Measurements from ENCODE around the gene GPRC5A.
"Not testable (repeated sequence)": the region's sequence is repeated elsewhere in the genome, so short reads cannot be mapped to it uniquely, and the experiment has no call there.

GPRC5A gene

GRCh38 chr12:12891080-12891880, at the start of gene GPRC5A:
Gene GPRC5A (plus strand): TSS chr12:12891562. CDS start chr12:12908250, 16,688 bp downstream.
- DNase-seq (ENCODE audit: low read depth in 1 of 2, low spot score in 1 of 2), result no peak

GRCh38 chr12:12845794-12846243, 45.5 kb upstream of the GPRC5A start:
- DNase-seq (ENCODE audit: low read depth in 1 of 2, low spot score in 1 of 2), result no peak

GRCh38 chr12:12846780-12847179, 44.6 kb upstream of the GPRC5A start:
- not testable (repeated sequence) for DNase-seq (ENCODE audit: low read depth in 1 of 2, low spot score in 1 of 2)

DNA sequence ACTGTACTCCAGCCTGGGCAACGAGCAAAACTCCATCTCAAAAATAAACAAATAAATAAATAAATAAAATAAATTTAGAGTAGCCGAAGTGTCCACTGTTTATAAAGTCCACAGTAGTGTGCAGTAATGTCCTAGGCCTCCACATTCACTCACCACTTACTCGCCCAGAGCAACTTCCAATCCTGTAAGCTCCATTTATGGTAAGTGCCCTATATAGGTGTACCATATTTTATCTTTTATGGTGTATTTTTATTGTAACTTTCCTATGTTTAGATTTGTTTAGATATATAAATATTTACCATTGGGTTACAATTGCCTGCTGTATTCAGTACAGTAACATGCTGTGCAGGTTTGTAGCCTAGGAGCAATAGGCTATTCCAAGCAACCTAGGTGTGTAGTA, 37.9 kb upstream of the GPRC5A start:
- DNase-seq (ENCODE audit: low read depth in 1 of 2, low spot score in 1 of 2), result no peak

DNA sequence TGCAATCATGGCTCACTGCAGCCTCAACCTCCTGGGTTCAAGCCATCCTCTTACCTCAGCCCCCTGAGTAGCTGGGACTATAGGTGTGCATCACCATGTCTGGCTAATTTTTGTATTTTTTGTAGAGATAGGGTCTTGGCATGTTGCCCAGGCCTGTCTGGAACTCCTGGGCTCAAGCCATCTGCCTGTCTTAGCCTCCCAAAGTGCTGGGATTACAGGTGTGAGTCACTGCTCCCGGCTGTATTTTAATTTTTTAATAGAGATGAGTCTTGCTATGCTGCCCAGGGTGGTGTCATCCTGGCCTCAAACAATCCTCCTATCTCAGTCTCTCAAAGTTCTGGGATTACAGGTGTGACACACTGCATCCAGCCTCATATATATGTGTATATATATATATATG, 31.7 kb upstream of the GPRC5A start:
- no peak for DNase-seq (ENCODE audit: low read depth in 1 of 2, low spot score in 1 of 2)

GRCh38 chr12:12864243-12864642, 27.1 kb upstream of the GPRC5A start:
- DNase-seq (ENCODE audit: low read depth in 1 of 2, low spot score in 1 of 2), result no peak

DNA sequence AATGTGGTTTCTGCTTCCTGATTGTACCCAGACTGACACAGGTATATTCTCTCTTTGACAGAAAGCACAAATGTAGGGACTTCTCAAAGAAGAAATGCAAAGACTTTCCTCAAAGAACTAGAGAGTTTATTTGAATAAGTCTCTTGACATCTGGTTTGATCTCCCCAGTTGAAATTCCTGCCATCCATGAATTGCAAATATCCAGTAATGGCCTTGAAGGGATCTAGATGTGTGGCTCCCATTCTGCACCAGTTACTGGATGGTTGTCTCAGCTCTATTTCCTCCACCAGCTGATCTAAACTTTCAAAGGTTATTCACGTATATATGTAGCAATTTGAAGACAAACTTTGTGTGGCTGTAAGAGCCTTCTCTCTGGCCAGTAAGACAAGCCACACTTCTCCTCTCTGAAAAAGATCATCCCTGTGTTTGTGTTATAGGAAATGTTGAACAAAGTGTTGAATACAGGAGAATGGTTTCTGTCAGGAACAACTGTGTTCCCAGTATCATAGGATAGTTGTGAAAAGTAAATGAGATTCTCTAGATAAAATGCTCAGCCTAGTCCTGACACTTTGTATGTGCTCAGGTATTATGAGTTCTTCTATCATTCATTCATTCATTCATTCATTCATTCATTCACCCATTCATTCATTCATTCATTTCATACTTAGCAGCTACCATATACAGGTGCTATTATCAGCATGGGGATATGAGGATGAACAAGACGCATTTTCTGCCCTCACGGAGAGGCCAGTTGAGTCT, 22.7 kb upstream of the GPRC5A start:
- no peak for DNase-seq (ENCODE audit: low read depth in 1 of 2, low spot score in 1 of 2)

GRCh38 chr12:12870465-12870864, 20.9 kb upstream of the GPRC5A start:
- no peak for DNase-seq (ENCODE audit: low read depth in 1 of 2, low spot score in 1 of 2)

GRCh38 chr12:12871587-12872138, 19.7 kb upstream of the GPRC5A start:
- DNase-seq (ENCODE audit: low read depth in 1 of 2, low spot score in 1 of 2), result no peak

DNA sequence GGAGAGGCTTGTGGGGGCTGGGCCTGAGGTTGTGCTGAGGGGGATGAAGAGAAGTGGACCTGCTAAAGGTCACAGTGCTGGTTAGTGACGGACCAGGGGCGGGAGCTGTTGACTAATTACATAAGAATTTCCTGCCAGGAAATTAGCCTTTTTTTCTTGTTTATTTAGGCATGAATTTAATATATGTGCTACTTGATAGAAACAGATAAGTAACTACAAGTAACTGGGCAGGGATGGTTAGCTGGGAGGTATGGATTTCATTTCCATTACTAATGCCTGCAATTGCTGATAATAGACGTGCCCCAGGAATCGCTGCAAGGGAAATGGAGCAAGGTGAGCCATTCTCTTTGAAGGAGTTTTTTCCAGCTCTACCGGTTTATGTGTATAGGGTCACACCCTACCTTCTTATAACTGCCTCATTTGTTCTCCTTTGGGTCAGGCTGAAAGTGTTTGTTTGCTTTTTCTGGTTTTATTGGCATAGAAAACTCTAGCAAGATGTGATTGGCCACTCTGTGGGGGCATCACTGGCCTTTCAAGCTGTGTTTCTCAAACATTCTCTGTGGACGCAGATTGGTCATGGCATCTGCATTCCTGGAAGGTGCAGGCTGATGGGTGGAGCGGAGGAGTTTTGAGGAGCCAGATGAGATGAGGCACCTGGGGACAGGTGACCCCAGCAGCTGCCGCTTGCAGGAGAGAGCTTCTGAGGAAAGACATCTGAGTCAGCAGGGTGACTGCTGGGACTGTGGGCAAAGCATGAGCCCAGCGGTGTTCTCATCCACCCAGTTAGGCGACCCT, 19.0 kb upstream of the GPRC5A start:
- no peak for DNase-seq (ENCODE audit: low read depth in 1 of 2, low spot score in 1 of 2)

GRCh38 chr12:12872934-12873275, 18.5 kb upstream of the GPRC5A start:
- no peak for DNase-seq (ENCODE audit: low read depth in 1 of 2, low spot score in 1 of 2)

- no peak for DNase-seq (ENCODE audit: low read depth in 1 of 2, low spot score in 1 of 2)
These were observed 17.3 kb upstream of the GPRC5A start for GRCh38 chr12:12874029-12874428.

GRCh38 chr12:12875301-12875700, 16.1 kb upstream of the GPRC5A start:
- not testable (repeated sequence) for DNase-seq (ENCODE audit: low read depth in 1 of 2, low spot score in 1 of 2)

GRCh38 chr12:12877153-12877768, 14.1 kb upstream of the GPRC5A start:
- no peak for DNase-seq (ENCODE audit: low read depth in 1 of 2, low spot score in 1 of 2)

- no peak for DNase-seq (ENCODE audit: low read depth in 1 of 2, low spot score in 1 of 2)
These were observed 13.4 kb upstream of the GPRC5A start for GRCh38 chr12:12877781-12878455.

GRCh38 chr12:12880537-12880936, 10.8 kb upstream of the GPRC5A start:
- no peak for DNase-seq (ENCODE audit: low read depth in 1 of 2, low spot score in 1 of 2)

- DNase-seq (ENCODE audit: low read depth in 1 of 2, low spot score in 1 of 2), result no peak
These were observed 10.0 kb upstream of the GPRC5A start for GRCh38 chr12:12881151-12881909.

DNA sequence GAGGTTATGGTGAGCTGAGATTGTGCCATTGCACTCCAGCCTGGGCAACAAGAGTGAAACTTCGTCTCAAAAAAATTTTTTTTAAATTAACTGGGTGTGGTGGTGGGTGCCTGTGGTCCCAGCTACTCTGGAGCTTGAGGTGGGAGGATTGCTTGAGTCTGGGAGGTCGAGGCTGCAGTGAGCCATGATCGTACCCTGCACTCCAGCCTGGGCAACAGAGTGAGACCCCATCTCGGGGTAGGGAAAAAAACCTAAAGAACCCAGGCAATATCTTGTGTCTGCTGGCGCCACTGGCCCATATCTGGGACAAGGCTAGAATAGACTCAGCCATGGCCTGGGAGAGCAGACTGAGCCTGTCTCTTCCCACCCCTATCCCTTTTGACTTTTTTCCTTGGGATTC, 9.1 kb upstream of the GPRC5A start:
- no peak for DNase-seq (ENCODE audit: low read depth in 1 of 2, low spot score in 1 of 2)

DNA sequence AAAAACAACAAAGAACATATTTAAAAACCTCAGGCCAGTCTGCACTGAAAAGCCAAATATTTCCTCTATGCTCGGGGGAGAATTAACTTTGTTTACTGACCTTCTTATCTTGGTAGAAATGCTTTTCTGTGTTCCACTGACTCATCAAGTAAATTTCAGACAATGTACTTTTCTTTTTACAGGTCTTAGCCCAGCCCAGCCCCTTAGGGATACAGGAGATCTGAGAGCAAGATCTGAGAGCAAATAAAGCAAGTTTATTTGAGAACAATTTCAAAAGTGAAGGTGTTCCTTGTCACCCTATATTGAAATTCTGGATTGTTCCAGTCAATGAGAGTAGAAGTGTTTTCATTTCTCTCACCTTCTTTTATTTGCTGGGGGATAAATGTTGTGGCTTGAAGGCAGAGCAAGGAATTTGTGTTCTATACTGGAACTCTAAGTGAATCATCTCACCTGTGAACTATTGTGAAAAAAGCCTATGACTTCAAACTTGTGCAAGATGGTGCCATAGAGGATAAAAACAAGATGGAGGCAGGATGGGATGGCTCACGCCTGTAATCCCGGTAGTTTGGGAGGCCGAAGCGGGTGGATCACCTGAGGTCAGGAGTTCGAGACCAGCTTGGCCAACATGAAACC, 7.9 kb upstream of the GPRC5A start:
- DNase-seq (ENCODE audit: low read depth in 1 of 2, low spot score in 1 of 2), result no peak
